Measurements from ENCODE around the gene ZNF853.
"Not testable (repeated sequence)": the region's sequence is repeated elsewhere in the genome, so short reads cannot be mapped to it uniquely, and the experiment has no call there.

The ZNF853 gene

GRCh38 chr7:6606866-6607583 is 8.4 kb upstream of the ZNF853 start:
- DNase-seq (ENCODE audit: low read depth) = no peak

GRCh38 chr7:6607651-6608051 is 7.8 kb upstream of the ZNF853 start:
- DNase-seq (ENCODE audit: low read depth) = no peak

GRCh38 chr7:6608081-6608480 is 7.3 kb upstream of the ZNF853 start:
- no peak for DNase-seq (ENCODE audit: low read depth)

- no peak for DNase-seq (ENCODE audit: low read depth)
Measured at GRCh38 chr7:6608794-6609193, 6.6 kb upstream of the ZNF853 start.

GRCh38 chr7:6612819-6613218 is 2.6 kb upstream of the ZNF853 start:
- DNase-seq (ENCODE audit: low read depth) = no peak

- DNase-seq (ENCODE audit: low read depth) = no peak
Measured at GRCh38 chr7:6613706-6614105, 1.7 kb upstream of the ZNF853 start.

GRCh38 chr7:6615723-6616555 is 529 bp downstream of the ZNF853 start:
- DNase-seq (ENCODE audit: low read depth) = no peak

- DNase-seq (ENCODE audit: low read depth) = no peak
Measured at GRCh38 chr7:6616854-6617643, 1.6 kb downstream of the ZNF853 start.

GRCh38 chr7:6618621-6619020 is 3.2 kb downstream of the ZNF853 start:
- no peak for DNase-seq (ENCODE audit: low read depth)

GRCh38 chr7:6619961-6620360 is 4.6 kb downstream of the ZNF853 start:
- DNase-seq (ENCODE audit: low read depth) = no peak

GRCh38 chr7:6621195-6622133 is 6.1 kb downstream of the ZNF853 start:
- no peak for DNase-seq (ENCODE audit: low read depth)

GRCh38 chr7:6622134-6622710 is 6.8 kb downstream of the ZNF853 start:
- DNase-seq (ENCODE audit: low read depth) = no peak

- no peak for DNase-seq (ENCODE audit: low read depth)
Measured at GRCh38 chr7:6623589-6624245, 8.3 kb downstream of the ZNF853 start.

GRCh38 chr7:6624246-6624611 is 8.8 kb downstream of the ZNF853 start:
- DNase-seq (ENCODE audit: low read depth) = no peak

GRCh38 chr7:6628045-6628444 is 12.6 kb downstream of the ZNF853 start:
- no peak for DNase-seq (ENCODE audit: low read depth)

GRCh38 chr7:6630007-6630849 is 14.8 kb downstream of the ZNF853 start:
- no peak for DNase-seq (ENCODE audit: low read depth)

- DNase-seq (ENCODE audit: low read depth) = no peak
Measured at GRCh38 chr7:6631605-6632004, 16.2 kb downstream of the ZNF853 start.

GRCh38 chr7:6634021-6634420 is 18.6 kb downstream of the ZNF853 start:
- DNase-seq (ENCODE audit: low read depth) = no peak

GRCh38 chr7:6634971-6635370 is 19.6 kb downstream of the ZNF853 start:
- not testable (repeated sequence) for DNase-seq (ENCODE audit: low read depth)

Measured in CMK (cell line).